Uterus (tissue), 4 donors: Measurements from ENCODE around the gene APPBP2. TPM values are rescaled to one million over a fixed set of nuclear protein-coding genes. Genes with fewer than 3 reads are reported as not detected.

ENCODE experiments used
- DNase-seq, 2 donors: peaks; one replicate each; pipeline ENCODE4 v3.0.0-alpha.2; 2019 to 2020
- H3K27ac ChIP-seq, 2 donors: fragments of 200-600 bp; sonication (generic); 1 replicate in 1 of 2; 2 replicates in 1 of 2; pipeline ENCODE4 v1.5.1; 2016 to 2018
- H3K27me3 ChIP-seq, 2 donors: fragments of 200-600 bp; sonication (generic); one replicate each; pipeline ENCODE4 v1.5.1; 2018 to 2019; ENCODE audit warnings: control low read depth in 1 of 2
- H3K36me3 ChIP-seq, 2 donors: fragments of 200-600 bp; sonication (generic); one replicate each; pipeline ENCODE4 v1.5.1; 2019; ENCODE audit warnings: control low read depth in 1 of 2
- H3K4me1 ChIP-seq, 2 donors: fragments of 200-600 bp; sonication (generic); one replicate each; pipeline ENCODE4 v1.5.1; 2018 to 2019; ENCODE audit warnings: control low read depth in 1 of 2
- H3K4me3 ChIP-seq, 2 donors: fragments of 200-600 bp; sonication (generic); 1 replicate in 1 of 2; 2 replicates in 1 of 2; pipeline ENCODE4 v1.5.1; 2018 to 2019; ENCODE audit warnings: mild to moderate bottlenecking in 1 of 2
- H3K9me3 ChIP-seq, 2 donors: fragments of 200-600 bp; sonication (generic); one replicate each; pipeline ENCODE4 v1.5.1; 2019; ENCODE audit warnings: control low read depth in 1 of 2
- CTCF ChIP-seq, 4 experiments: fragments of 200-600 bp in 2 of 4; fragments of 450-650 bp in 2 of 4; sonication (generic) in 2 of 4; IDR thresholded peaks; one replicate each; pipeline ENCODE4 v1.5.1; 2016 to 2019; ENCODE audit warnings: antibody characterized with exemption in 4 of 4, mild to moderate bottlenecking in 2 of 4, moderate library complexity in 1 of 4
- POLR2A ChIP-seq, 2 donors: fragments of 450-650 bp; IDR thresholded peaks; one replicate each; pipeline ENCODE4 v1.6.1; 2016; ENCODE audit warnings: antibody characterized with exemption in 2 of 2, mild to moderate bottlenecking in 1 of 2, moderate library complexity in 1 of 2
- intact Hi-C: fragments of 100-400 bp; cut with DNase I; formaldehyde crosslinking; loops from one replicate; pipeline ENCODE4 v1.15.1; 2023; ENCODE audit warnings: low total_unique reads
- total RNA-seq, 4 donors: library from RNA; depleted of rRNA in 3 of 4; stranded (reverse); fragments of >200 nt in 3 of 4; gene quantifications; one replicate each; pipeline versions ENCODE4 v1.1.0 to v1.2.4, GENCODE V29; 2014 to 2023
- donor health status: DM: yes; HTN: yes; CAD: no.

Gene APPBP2
- 100 to 1,000 TPM in 1 of 4 donors, 10 to 100 TPM in 3; 13.8 to 103 (median 36.2) TPM for total RNA-seq

GRCh38 chr17:60525685-60526514 is at the start of gene APPBP2:
Gene APPBP2, minus strand, starts transcription at chr17:60526242. Its CDS starts 311 bp downstream, at chr17:60525931.
- DNase-seq, result peak; percentile 85 to 89
- TF ChIP-seq CTCF (IDR thresholded peaks at IDR 0.05) (peak in 2 of 4 experiments; percentile 4 to 18), POLR2A (IDR thresholded peaks at IDR 0.05) (peak; percentile 90 to 94)
- intact Hi-C loops, result no loop called here

GRCh38 chr17:60573236-60574051 is 47.4 kb upstream of the APPBP2 start:
- TF ChIP-seq CTCF (IDR thresholded peaks at IDR 0.05), result no peak
- TF ChIP-seq POLR2A (IDR thresholded peaks at IDR 0.05), result no peak
- no peaks in the 10 kb centered on the region for H3K36me3 ChIP-seq
- H3K27me3 ChIP-seq, result no peaks in the 10 kb centered on the region
- peak in 1 of 2 donors; percentile 30 for DNase-seq
- H3K27ac ChIP-seq, result peak overlapping the region; percentile 64 to 90
- H3K4me1 ChIP-seq, result peaks cover 0 to 8% of the 10 kb centered on the region in 2 donors
- H3K4me3 ChIP-seq, result no peak overlapping the region
- intact Hi-C loops, result no loop called here
- no peaks in the 10 kb centered on the region for H3K9me3 ChIP-seq

More at GRCh38 chr17:60525685-60526514, at the start of gene APPBP2:
- Histone ChIP-seq H3K9me3 (no peaks in the 10 kb centered on the region), H3K4me1 (peaks cover 0 to 11% of the 10 kb centered on the region in 2 donors), H3K27ac (peak within 1 kb of the TSS; percentile 99), H3K4me3 (peak within 1 kb of the TSS; percentile 82 to 89), H3K27me3 (no peaks in the 10 kb centered on the region), H3K36me3 (no peaks in the 10 kb centered on the region)

- no peak for DNase-seq
- no peaks in the 10 kb centered on the region for H3K27me3 ChIP-seq
- no peaks in the 10 kb centered on the region for H3K9me3 ChIP-seq
- H3K4me3 ChIP-seq, result no peak overlapping the region
- no peak overlapping the region for H3K27ac ChIP-seq
- TF ChIP-seq POLR2A (IDR thresholded peaks at IDR 0.05) (no peak), CTCF (IDR thresholded peaks at IDR 0.05) (no peak)
- intact Hi-C loops, result no loop called here
- H3K36me3 ChIP-seq, result no peaks in the 10 kb centered on the region
- no peaks in the 10 kb centered on the region for H3K4me1 ChIP-seq
Measured at GRCh38 chr17:60565233-60565632, 39.2 kb upstream of the APPBP2 start.

- H3K4me3 ChIP-seq, result no peak overlapping the region
- H3K27ac ChIP-seq, result no peak overlapping the region
- DNase-seq, result no peak
- TF ChIP-seq POLR2A (IDR thresholded peaks at IDR 0.05), result no peak
- no peak for TF ChIP-seq CTCF (IDR thresholded peaks at IDR 0.05)
- no peaks in the 10 kb centered on the region for H3K4me1 ChIP-seq
- no peaks in the 10 kb centered on the region for H3K27me3 ChIP-seq
- H3K36me3 ChIP-seq, result no peaks in the 10 kb centered on the region
- intact Hi-C loops, result no loop called here
- no peaks in the 10 kb centered on the region for H3K9me3 ChIP-seq
Measured at GRCh38 chr17:60563743-60564142, 37.7 kb upstream of the APPBP2 start.
